ENCODE measurements around the gene TANC1.

TANC1 gene

GRCh38 chr2:158960193-158960592, 8.2 kb upstream of the TANC1 start:
- FAIRE-seq (no peak), DNase-seq (ENCODE audit: low spot score) (no peak)

GRCh38 chr2:158962074-158962473, 6.4 kb upstream of the TANC1 start:
- FAIRE-seq (no peak), DNase-seq (ENCODE audit: low spot score) (no peak)

GRCh38 chr2:158963071-158963470, 5.4 kb upstream of the TANC1 start:
- DNase-seq (ENCODE audit: low spot score) (no peak), FAIRE-seq (no peak)

- FAIRE-seq, result no peak
Observed at GRCh38 chr2:158965107-158965506, 3.3 kb upstream of the TANC1 start.

GRCh38 chr2:158965641-158966040, 2.8 kb upstream of the TANC1 start:
- FAIRE-seq (no peak), DNase-seq (ENCODE audit: low spot score) (no peak)

More at GRCh38 chr2:158965107-158965506, 3.3 kb upstream of the TANC1 start:
- no peak for DNase-seq (ENCODE audit: low spot score)

GRCh38 chr2:158966312-158966711, 2.1 kb upstream of the TANC1 start:
- DNase-seq (ENCODE audit: low spot score) (no peak), FAIRE-seq (no peak)

- FAIRE-seq, result no peak
- DNase-seq (ENCODE audit: low spot score), result no peak
Observed at GRCh38 chr2:158967114-158967730, 1.2 kb upstream of the TANC1 start.

GRCh38 chr2:158967731-158968395, 577 bp upstream of the TANC1 start:
- no peak for FAIRE-seq

GRCh38 chr2:158969162-158969714, 798 bp downstream of the TANC1 start:
- DNase-seq (ENCODE audit: low spot score), result no peak
- FAIRE-seq, result no peak

More at GRCh38 chr2:158967731-158968395, 577 bp upstream of the TANC1 start:
- DNase-seq (ENCODE audit: low spot score), result peak; percentile 56

- peak; percentile 48 for FAIRE-seq
- peak; percentile 41 for DNase-seq (ENCODE audit: low spot score)
Observed at GRCh38 chr2:158969715-158970240, 1.3 kb downstream of the TANC1 start.

- no peak for DNase-seq (ENCODE audit: low spot score)
- FAIRE-seq, result no peak
Observed at GRCh38 chr2:158970241-158970751, 1.9 kb downstream of the TANC1 start.

- FAIRE-seq, result no peak
- no peak for DNase-seq (ENCODE audit: low spot score)
Observed at GRCh38 chr2:158973116-158973956, 4.9 kb downstream of the TANC1 start.

- DNase-seq (ENCODE audit: low spot score) (no peak), FAIRE-seq (no peak)
Observed at GRCh38 chr2:158975271-158975921, 7.0 kb downstream of the TANC1 start.

- DNase-seq (ENCODE audit: low spot score), result no peak
- no peak for FAIRE-seq
Observed at GRCh38 chr2:158979772-158980171, 11.3 kb downstream of the TANC1 start.

GRCh38 chr2:158984604-158985135, 16.2 kb downstream of the TANC1 start:
- no peak for FAIRE-seq
- DNase-seq (ENCODE audit: low spot score), result no peak

- FAIRE-seq, result no peak
Observed at GRCh38 chr2:158988501-158988900, 20.1 kb downstream of the TANC1 start.

GRCh38 chr2:158989165-158989564, 20.7 kb downstream of the TANC1 start:
- no peak for FAIRE-seq

More at GRCh38 chr2:158988501-158988900, 20.1 kb downstream of the TANC1 start:
- DNase-seq (ENCODE audit: low spot score), result no peak

GRCh38 chr2:158990397-158991214, 22.2 kb downstream of the TANC1 start:
- FAIRE-seq (no peak), DNase-seq (ENCODE audit: low spot score) (peak; percentile 64)

More at GRCh38 chr2:158989165-158989564, 20.7 kb downstream of the TANC1 start:
- no peak for DNase-seq (ENCODE audit: low spot score)

- no peak for FAIRE-seq
Observed at GRCh38 chr2:158993030-158993429, 24.6 kb downstream of the TANC1 start.

More at GRCh38 chr2:158993030-158993429, 24.6 kb downstream of the TANC1 start:
- DNase-seq (ENCODE audit: low spot score), result no peak

Measured in urothelium cell line (cell line).